Measurements from ENCODE around the gene DHX15. TPM values are rescaled to one million over a fixed set of nuclear protein-coding genes. Genes with fewer than 3 reads are reported as not detected.

DHX15 gene
- total and polyA plus RNA-seq, 2 of the 8 experiments (the other 6 are each of a cell fraction or from before 2014, with no cell fraction given) = 126 to 286 TPM

GRCh38 chr4:24601121-24601520 lies 16.8 kb upstream of the DHX15 start:
- no peaks in the 10 kb centered on the region for H3K36me3 ChIP-seq (ENCODE audit: control insufficient read depth in 2 of 4, insufficient read depth in 4 of 4, low read length in 3 of 4)
- H3K14ac ChIP-seq (ENCODE audit: insufficient read length) = no peak overlapping the region
- H2BK120ac ChIP-seq (replicated peaks; ENCODE audit: low read depth, low read length) = no peak overlapping the region
- no peak overlapping the region for H3K9ac ChIP-seq (replicated peaks in 1 of 4; ENCODE audit: extremely low read depth in 1 of 4, low read depth in 3 of 4, low read length in 3 of 4)
- no peak overlapping the region for H2AFZ ChIP-seq (ENCODE audit: low read length)
- no peak overlapping the region for H3K56ac ChIP-seq (replicated peaks; ENCODE audit: insufficient read length, low read depth, low read length)
- H2BK15ac ChIP-seq (ENCODE audit: low read length) = no peak overlapping the region
- H3K79me2 ChIP-seq (ENCODE audit: control insufficient read depth in 1 of 2, insufficient read depth in 2 of 2, low read length in 2 of 2) = no peaks in the 10 kb centered on the region
- CTCF ChIA-PET (ENCODE audit: partially characterized antibody) = no interaction called here
- no peak overlapping the region for H3K27ac ChIP-seq (ENCODE audit: low read depth, low read length)
- no peak for FAIRE-seq
- H3K4me1 ChIP-seq (replicated peaks in 1 of 4; ENCODE audit: control insufficient read depth in 3 of 4, insufficient read depth in 4 of 4, low read length in 3 of 4) = peaks cover 0 to 4% (median 1%) of the 10 kb centered on the region in 4 experiments; a peak in 2 of 7 replicates
- H3K9me3 ChIP-seq (ENCODE audit: insufficient read depth in 2 of 2, low read depth in 1 of 2, low read length in 1 of 2) = peaks cover 0 to 2% of the 10 kb centered on the region in 2 experiments; a peak in 1 of 4 replicates
- H3K4me3 ChIP-seq (ENCODE audit: extremely low read depth in 1 of 4, insufficient read depth in 2 of 4, low read depth in 3 of 4, low read length in 4 of 4) = no peak overlapping the region
- H4K5ac ChIP-seq (ENCODE audit: insufficient read length, low read depth, low read length) = no peak overlapping the region
- no peak for DNase-seq (ENCODE audit: low read depth in 1 of 2, low spot score in 2 of 2)
- POLR2A ChIA-PET (ENCODE audit: partially characterized antibody) = interaction anchor here (1.2 to 5.4 kb wide), 3 partner anchors 17 to 128 kb away, joined by 3 to 27 read pairs (median 4); partner anchors contain the start of gene DHX15
- H3K79me1 ChIP-seq (ENCODE audit: low read depth, low read length) = no peaks in the 10 kb centered on the region
- H2BK5ac ChIP-seq (ENCODE audit: low read depth, low read length) = no peak overlapping the region
- H3K4me2 ChIP-seq (ENCODE audit: insufficient read depth in 1 of 2, low read depth in 2 of 2, low read length in 2 of 2) = no peak overlapping the region
- H4K91ac ChIP-seq (replicated peaks; ENCODE audit: insufficient read length, low read length) = no peak overlapping the region
- H2BK20ac ChIP-seq (ENCODE audit: low read length) = no peak overlapping the region
- H3K4ac ChIP-seq (replicated peaks; ENCODE audit: insufficient read length, low read depth, low read length) = no peak overlapping the region
- no peak overlapping the region for H2BK12ac ChIP-seq (ENCODE audit: low read depth, low read length)
- H2AK5ac ChIP-seq (ENCODE audit: low read depth, low read length) = no peak overlapping the region
- no peaks in the 10 kb centered on the region for H4K20me1 ChIP-seq (replicated peaks in 1 of 2; ENCODE audit: control insufficient read depth in 1 of 2, insufficient read depth in 2 of 2, low read length in 2 of 2)
- no peak overlapping the region for H3K18ac ChIP-seq (ENCODE audit: extremely low read depth, low read length)
- H3K23ac ChIP-seq (ENCODE audit: insufficient read length) = no peak overlapping the region
- no peak overlapping the region for H4K8ac ChIP-seq (ENCODE audit: extremely low read depth, insufficient read depth, low read length)
- WGBS, 2 experiments (ENCODE audit: extremely low coverage in 1 of 2, insufficient coverage in 1 of 2, insufficient read length in 1 of 2, insufficient replicate concordance in 2 of 2, low coverage in 1 of 2, low lambda C conversion rate in 2 of 2, missing lambda C conversion rate in 1 of 2) = 65% methylated on average over 1 of the region's 1 CpG; no CpG with 5 or more reads in 1 of the 2 experiments
- H3K23me2 ChIP-seq (ENCODE audit: low read depth, low read length) = no peaks in the 10 kb centered on the region
- H3K27me3 ChIP-seq (replicated peaks in 1 of 4; ENCODE audit: control insufficient read depth in 3 of 4, extremely low read depth in 1 of 4, insufficient read depth in 3 of 4, low read length in 3 of 4) = no peaks in the 10 kb centered on the region
- TF ChIP-seq POU5F1 (IDR thresholded peaks at IDR 0.05; ENCODE audit: low read depth, low read length) = no peak
- no peak for TF ChIP-seq BCL11A (IDR thresholded peaks at IDR 0.05; ENCODE audit: low read depth in 2 of 2, low read length in 2 of 2)
- TF ChIP-seq GABPA (IDR thresholded peaks at IDR 0.05; ENCODE audit: borderline replicate concordance, insufficient read depth, low read length) = no peak
- TF ChIP-seq RFX5 (IDR thresholded peaks at IDR 0.05; ENCODE audit: borderline replicate concordance, low read depth, low read length) = no peak
- no peak for TF ChIP-seq TBP (IDR thresholded peaks at IDR 0.05; ENCODE audit: low read depth, low read length)
- TF ChIP-seq NRF1 (IDR thresholded peaks at IDR 0.05; ENCODE audit: low read depth, low read length) = no peak
- TF ChIP-seq SP4 (IDR thresholded peaks at IDR 0.05; ENCODE audit: low read length) = no peak
- no peak for TF ChIP-seq TAF7 (optimal IDR thresholded peaks at IDR 0.05; ENCODE audit: borderline replicate concordance, low read depth, low read length)
